ENCODE results near the gene SEC24C. TPM values are rescaled to one million over a fixed set of nuclear protein-coding genes. Genes with fewer than 3 reads are reported as not detected.
"Not testable (repeated sequence)": the region's sequence is repeated elsewhere in the genome, so short reads cannot be mapped to it uniquely, and the experiment has no call there.

The SEC24C gene
- total RNA-seq, 2 experiments from 2014 or later = 53.6 to 87.1 TPM

DNA sequence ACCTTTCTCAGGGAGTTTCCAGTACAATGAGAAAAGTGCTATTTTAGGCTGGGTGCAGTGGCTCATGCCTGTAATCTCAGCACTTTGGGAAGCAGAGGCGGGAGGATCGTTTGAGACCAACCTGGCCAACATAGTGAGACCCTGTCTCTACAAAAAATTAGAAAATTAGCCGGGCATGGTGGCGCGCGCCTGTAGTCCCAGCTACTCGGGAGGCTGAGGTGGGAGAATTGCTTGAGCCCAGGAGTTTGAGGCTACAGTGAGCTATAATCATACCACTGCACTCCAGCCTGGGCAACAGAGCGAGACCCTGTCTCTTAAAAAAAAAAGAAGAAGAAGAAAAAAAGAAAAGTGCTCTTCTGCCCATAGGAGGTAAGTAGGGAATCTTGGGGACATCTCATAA, 51.9 kb downstream of the SEC24C start:
- H3K4me2 ChIP-seq (ENCODE audit: low read length); H3K4me3 ChIP-seq (ENCODE audit: low read depth, low read length, poor library complexity, severe bottlenecking); H3K79me2 ChIP-seq (ENCODE audit: insufficient read depth, low read depth, low read length); POLR2A ChIA-PET; CTCF ChIA-PET (ENCODE audit: unreplicated experiment); H3K9me2 ChIP-seq (ENCODE audit: insufficient read depth, low read length); H2AFZ ChIP-seq (ENCODE audit: low read length); H3K27ac ChIP-seq (ENCODE audit: low read depth, low read length, poor library complexity, severe bottlenecking); BruUV-seq (replicated peaks); H4K20me1 ChIP-seq (ENCODE audit: insufficient read depth, low read length); DNase-seq (ENCODE audit: low spot score); H3K9me3 ChIP-seq (ENCODE audit: low read length); H3K4me1 ChIP-seq (ENCODE audit: insufficient read depth, low read length, poor library complexity, severe bottlenecking): not testable (repeated sequence)
- intact Hi-C loops (cut with micrococcal nuclease; ENCODE audit: unreplicated experiment) = loop anchor here (2.0 kb wide), 1 partner anchor 15 kb away; the partner anchor contains the start of gene NDST2
- peaks cover 76% of the 10 kb centered on the region for H3K36me3 ChIP-seq (ENCODE audit: insufficient read depth, low read length)

- TF ChIP-seq EZH2phosphoT487 (IDR thresholded peaks at IDR 0.05; ENCODE audit: borderline replicate concordance, low read depth, low read length) (no peak), CTCF (conservative IDR thresholded peaks at IDR 0.05; ENCODE audit: low read length) (no peak)
- Histone ChIP-seq H3K36me3 (ENCODE audit: insufficient read depth, low read length) (peaks cover 76% of the 10 kb centered on the region), H3K4me3 (ENCODE audit: low read depth, low read length, poor library complexity, severe bottlenecking) (no peak overlapping the region), H3K27ac (ENCODE audit: low read depth, low read length, poor library complexity, severe bottlenecking) (no peak overlapping the region), H3K4me2 (ENCODE audit: low read length) (no peak overlapping the region), H3K9me3 (ENCODE audit: low read length) (no peaks in the 10 kb centered on the region), H3K79me2 (ENCODE audit: insufficient read depth, low read depth, low read length) (no peaks in the 10 kb centered on the region), H2AFZ (ENCODE audit: low read length) (no peak overlapping the region), H4K20me1 (ENCODE audit: insufficient read depth, low read length) (no peaks in the 10 kb centered on the region), H3K4me1 (ENCODE audit: insufficient read depth, low read length, poor library complexity, severe bottlenecking) (no peaks in the 10 kb centered on the region), H3K9me2 (ENCODE audit: insufficient read depth, low read length) (no peaks in the 10 kb centered on the region)
- intact Hi-C loops (cut with micrococcal nuclease; ENCODE audit: unreplicated experiment) = loop anchor here (2.0 kb wide), 1 partner anchor 14 kb away; the partner anchor contains the start of gene NDST2
- CTCF ChIA-PET (ENCODE audit: unreplicated experiment) = no interaction called here
- POLR2A ChIA-PET = interaction anchor here (1.5 kb wide), 1 partner anchor 13 kb away, joined by 3 read pairs; no protein-coding TSS in a partner anchor
- no peak for DNase-seq (ENCODE audit: low spot score)
- no TSS peak for BruUV-seq (replicated peaks)
Measured at GRCh38 chr10:73796766-73797165, 52.6 kb downstream of the SEC24C start.

DNA sequence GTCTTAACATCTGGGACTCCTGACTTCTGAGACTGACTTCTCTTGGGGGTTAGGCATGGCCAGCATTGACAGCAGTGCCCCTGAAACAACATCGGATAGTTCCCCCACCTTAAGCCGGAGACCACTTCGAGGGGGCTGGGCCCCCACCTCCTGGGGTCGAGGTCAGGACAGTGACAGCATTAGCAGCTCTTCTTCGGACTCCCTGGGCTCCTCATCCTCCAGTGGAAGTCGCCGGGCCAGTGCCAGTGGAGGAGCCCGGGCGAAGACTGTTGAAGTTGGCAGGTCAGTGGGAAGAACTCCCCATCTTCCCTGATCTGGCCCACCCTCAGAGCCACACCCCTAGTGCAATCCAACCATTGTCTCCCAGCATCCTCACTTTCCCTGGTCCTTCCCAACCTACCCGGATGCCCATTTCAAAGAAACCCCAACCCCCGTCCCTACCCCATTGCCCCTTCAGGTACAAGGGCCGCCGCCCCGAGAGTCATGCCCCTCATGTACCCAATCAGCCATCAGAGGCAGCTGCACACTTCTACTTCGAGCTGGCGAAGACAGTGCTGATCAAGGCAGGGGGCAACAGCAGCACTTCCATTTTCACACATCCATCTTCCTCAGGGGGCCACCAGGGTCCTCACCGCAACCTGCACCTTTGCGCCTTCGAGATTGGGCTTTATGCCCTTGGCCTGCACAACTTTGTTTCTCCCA, 53.3 kb downstream of the SEC24C start:
- Histone ChIP-seq H3K4me3 (ENCODE audit: low read depth, low read length, poor library complexity, severe bottlenecking) (no peak overlapping the region), H3K9me2 (ENCODE audit: insufficient read depth, low read length) (no peaks in the 10 kb centered on the region), H3K4me2 (ENCODE audit: low read length) (no peak overlapping the region), H3K9me3 (ENCODE audit: low read length) (no peaks in the 10 kb centered on the region), H4K20me1 (ENCODE audit: insufficient read depth, low read length) (no peaks in the 10 kb centered on the region), H3K36me3 (ENCODE audit: insufficient read depth, low read length) (peaks cover 76% of the 10 kb centered on the region), H3K79me2 (ENCODE audit: insufficient read depth, low read depth, low read length) (no peaks in the 10 kb centered on the region), H3K4me1 (ENCODE audit: insufficient read depth, low read length, poor library complexity, severe bottlenecking) (no peaks in the 10 kb centered on the region), H2AFZ (ENCODE audit: low read length) (no peak overlapping the region), H3K27ac (ENCODE audit: low read depth, low read length, poor library complexity, severe bottlenecking) (no peak overlapping the region)
- BruUV-seq (replicated peaks) = no TSS peak
- no peak for TF ChIP-seq CTCF (conservative IDR thresholded peaks at IDR 0.05; ENCODE audit: low read length)
- no peak for TF ChIP-seq EZH2phosphoT487 (IDR thresholded peaks at IDR 0.05; ENCODE audit: borderline replicate concordance, low read depth, low read length)
- intact Hi-C loops (cut with micrococcal nuclease; ENCODE audit: unreplicated experiment) = loop anchor here (2.0 kb wide), 1 partner anchor 13 kb away; the partner anchor contains the start of gene NDST2
- ChIA-PET POLR2A (interaction anchor here (1.2 to 1.5 kb wide), 2 partner anchors 10 to 12 kb away, joined by 3 read pairs; no protein-coding TSS in a partner anchor), CTCF (ENCODE audit: unreplicated experiment) (no interaction called here)
- no peak for DNase-seq (ENCODE audit: low spot score)
